CD4-positive, alpha-beta T cell (primary cell): ENCODE data around the gene TMPRSS7. TPM values are rescaled to one million over a fixed set of nuclear protein-coding genes. Genes with fewer than 3 reads are reported as not detected.

Source experiments
- ATAC-seq: fragments of 200-7000 bp; cut with Tn5 transposase; one replicate; pipeline ENCODE4 v1.10.0; 2022; ENCODE audit warnings: mild to moderate bottlenecking; ENCODE audit not compliant: poor library complexity
- CTCF ChIA-PET: fragments of 350-600 bp; sonication (Branson Sonifier 250); formaldehyde crosslinking; loops from one replicate; lab custom pipeline; 2021; ENCODE audit warnings: antibody characterized with exemption, inconsistent platforms; lab: Charles Lee
- POLR2A ChIA-PET: fragments of 350-600 bp; sonication (Branson Sonifier 250); formaldehyde crosslinking; loops from one replicate; lab custom pipeline; 2021; ENCODE audit warnings: antibody characterized with exemption, inconsistent platforms; lab: Charles Lee
- DNase-seq, 14 experiments: peaks; one replicate each; pipeline ENCODE4 v3.0.0-alpha.2; 2013 to 2020; ENCODE audit warnings: mixed read lengths in 2 of 14
- H3K27ac ChIP-seq, 2 donors: one replicate each; pipeline versions ENCODE4 v1.5.1 to v1.7.0; 2013; ENCODE audit warnings: low read length in 2 of 2, low read depth in 1 of 2, mild to moderate bottlenecking in 1 of 2
- H3K27me3 ChIP-seq, 2 experiments: 1 replicate in 1 of 2; 2 replicates in 1 of 2; pipeline versions ENCODE4 v1.6.1 to v1.7.0; 2013; ENCODE audit warnings: low read length in 2 of 2, control low read depth in 1 of 2, mild to moderate bottlenecking in 1 of 2, moderate library complexity in 1 of 2; ENCODE audit not compliant: insufficient read depth in 2 of 2, control insufficient read depth in 1 of 2
- H3K36me3 ChIP-seq: one replicate; pipeline ENCODE4 v1.6.1; 2013; ENCODE audit warnings: low read length, control low read depth; ENCODE audit not compliant: insufficient read depth
- H3K4me1 ChIP-seq: one replicate; pipeline ENCODE4 v1.6.1; 2013; ENCODE audit warnings: low read length, control low read depth; ENCODE audit not compliant: insufficient read depth
- H3K4me3 ChIP-seq: one replicate; pipeline ENCODE4 v1.5.1; 2013; ENCODE audit warnings: mild to moderate bottlenecking, low read length, moderate library complexity
- H3K9me3 ChIP-seq, 2 experiments: 1 replicate in 1 of 2; 2 replicates in 1 of 2; pipeline versions ENCODE4 v1.6.1 to v1.7.0; 2013; ENCODE audit warnings: low read length in 2 of 2, mild to moderate bottlenecking in 2 of 2, control low read depth in 1 of 2, moderate library complexity in 1 of 2; ENCODE audit not compliant: control insufficient read depth in 1 of 2, insufficient read depth in 1 of 2
- H3K27ac Mint-ChIP-seq: one replicate; pipeline ENCODE4 v1.8.0; 2020; ENCODE audit warnings: mixed read lengths
- H3K27me3 Mint-ChIP-seq: one replicate; pipeline ENCODE4 v1.8.0; 2021; ENCODE audit warnings: mixed read lengths
- H3K36me3 Mint-ChIP-seq: one replicate; pipeline ENCODE4 v1.8.0; 2021; ENCODE audit warnings: low read depth, mixed read lengths
- H3K4me1 Mint-ChIP-seq: one replicate; pipeline ENCODE4 v1.8.0; 2021; ENCODE audit warnings: low read depth, mixed read lengths
- H3K4me3 Mint-ChIP-seq: one replicate; pipeline ENCODE4 v1.8.0; 2020; ENCODE audit warnings: mild to moderate bottlenecking, mixed read lengths
- H3K9me3 Mint-ChIP-seq: one replicate; pipeline ENCODE4 v1.8.0; 2020; ENCODE audit warnings: mixed read lengths
- CTCF ChIP-seq: fragments of 200-600 bp; IDR thresholded peaks from one replicate; pipeline ENCODE4 v1.8.0; 2022; ENCODE audit warnings: antibody characterized with exemption, mild to moderate bottlenecking
- intact Hi-C, 2 experiments: fragments of 100-400 bp; cut with DNase I in 1 of 2; cut with micrococcal nuclease in 1 of 2; formaldehyde crosslinking; loops; one replicate each; pipeline versions ENCODE4 v1.15.1 to v1.9.0; 2023 to 2025; cut with DNase I, micrococcal nuclease
- total RNA-seq, 174 experiments: library from RNA in 2 of 174; stranded (reverse) in 2 of 174; gene quantifications; one replicate each; pipeline ENCODE4 v1.2.3 and lab custom pipeline; 2021 to 2026

TMPRSS7 gene
- total RNA-seq, 2 experiments from 2014 or later: 0.14 TPM; not detected in 1

DNA sequence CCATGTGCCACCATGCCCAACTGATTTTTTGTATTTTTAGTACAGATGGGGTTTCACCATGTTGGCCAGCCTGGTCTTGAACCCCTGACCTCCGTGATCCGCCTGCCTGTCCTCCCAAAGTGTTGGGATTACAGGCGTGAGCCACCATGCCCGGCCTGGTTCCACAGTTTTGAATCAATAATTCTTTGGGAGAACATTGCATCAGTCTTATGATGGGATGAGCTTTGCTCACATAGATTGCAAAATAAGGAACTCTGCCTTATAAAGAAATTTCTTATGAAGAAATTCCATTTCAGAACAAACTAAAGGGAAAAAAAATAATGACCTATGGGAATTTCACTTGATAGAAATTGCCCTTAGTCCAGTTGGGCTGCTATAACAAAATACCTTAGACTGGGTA, 15.8 kb upstream of the TMPRSS7 start:
- CTCF ChIA-PET: interaction anchor here (1.0 kb wide), 1 partner anchor 25 kb away, joined by 3 read pairs; no protein-coding TSS in a partner anchor

DNA sequence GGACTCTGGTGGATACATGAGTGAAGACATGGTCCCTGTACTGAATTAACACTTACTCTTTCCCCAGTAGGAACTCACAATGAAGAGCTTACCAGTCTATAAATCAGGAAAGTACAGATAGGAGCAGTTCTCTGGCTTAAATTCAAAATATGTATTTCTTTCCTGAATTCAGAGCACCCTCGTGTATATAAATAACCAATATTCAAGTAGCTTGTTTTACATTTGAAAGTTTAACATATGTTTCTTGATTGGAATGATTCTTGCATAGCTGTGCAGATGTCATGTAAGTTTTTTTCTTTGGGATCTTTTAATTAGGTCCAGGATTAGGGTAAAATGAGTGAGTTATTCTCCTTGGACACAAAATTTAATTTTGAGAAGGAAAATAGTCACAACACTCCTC, 14.8 kb upstream of the TMPRSS7 start:
- TF ChIP-seq CTCF: no peak
- Histone ChIP-seq H3K36me3 (no peaks in the 10 kb centered on the region), H3K27ac (no peak overlapping the region), H3K9me3 (peaks cover 0 to 4% of the 10 kb centered on the region in 2 experiments), H3K4me1 (no peaks in the 10 kb centered on the region), H3K27me3 (no peaks in the 10 kb centered on the region), H3K4me3 (no peak overlapping the region)
- Mint-ChIP-seq H3K27ac (no peak overlapping the region), H3K9me3 (no peaks in the 10 kb centered on the region), H3K4me3 (no peak overlapping the region), H3K36me3 (no peaks in the 10 kb centered on the region), H3K4me1 (no peaks in the 10 kb centered on the region), H3K27me3 (no peaks in the 10 kb centered on the region)
- intact Hi-C loops: no loop called here
- POLR2A ChIA-PET: interaction anchor here (0.6 kb wide), 1 partner anchor 1403 kb away, joined by 3 read pairs; no protein-coding TSS in a partner anchor
- CTCF ChIA-PET: no interaction called here
- DNase-seq: no peak
- no peak for ATAC-seq

More for the DNA sequence above, 15.8 kb upstream of the TMPRSS7 start:
- H3K9me3 ChIP-seq: peaks cover 0 to 4% of the 10 kb centered on the region in 2 experiments
- DNase-seq (no peak), ATAC-seq (no peak)
- H3K27me3 ChIP-seq: no peaks in the 10 kb centered on the region
- no peak overlapping the region for H3K27ac Mint-ChIP-seq
- POLR2A ChIA-PET: no interaction called here
- H3K4me1 Mint-ChIP-seq: peaks cover 6% of the 10 kb centered on the region
- H3K36me3 Mint-ChIP-seq: no peaks in the 10 kb centered on the region
- H3K4me3 Mint-ChIP-seq: no peak overlapping the region
- no peak overlapping the region for H3K4me3 ChIP-seq
- intact Hi-C loops: no loop called here
- H3K27me3 Mint-ChIP-seq: no peaks in the 10 kb centered on the region
- no peaks in the 10 kb centered on the region for H3K9me3 Mint-ChIP-seq
- TF ChIP-seq CTCF: no peak
- no peaks in the 10 kb centered on the region for H3K4me1 ChIP-seq
- no peaks in the 10 kb centered on the region for H3K36me3 ChIP-seq
- H3K27ac ChIP-seq: no peak overlapping the region

GRCh38 chr3:112020674-112021085, 13.9 kb upstream of the TMPRSS7 start:
- Mint-ChIP-seq H3K4me3 (no peak overlapping the region), H3K27ac (no peak overlapping the region), H3K36me3 (no peaks in the 10 kb centered on the region), H3K27me3 (no peaks in the 10 kb centered on the region), H3K4me1 (no peaks in the 10 kb centered on the region), H3K9me3 (no peaks in the 10 kb centered on the region)
- no peaks in the 10 kb centered on the region for H3K27me3 ChIP-seq
- H3K27ac ChIP-seq: no peak overlapping the region
- DNase-seq: no peak
- H3K36me3 ChIP-seq: no peaks in the 10 kb centered on the region
- peaks cover 0 to 4% of the 10 kb centered on the region in 2 experiments for H3K9me3 ChIP-seq
- no peak for ATAC-seq
- ChIA-PET POLR2A (no interaction called here), CTCF (no interaction called here)
- intact Hi-C loops: no loop called here
- no peak for TF ChIP-seq CTCF
- no peak overlapping the region for H3K4me3 ChIP-seq
- H3K4me1 ChIP-seq: no peaks in the 10 kb centered on the region
